GM18520 (cell line): ENCODE measurements around the gene GFY.

Experiments
- ATAC-seq: cut with Tn5 transposase; IDR thresholded peaks from one replicate; pipeline ENCODE4 v1.9.1; 2021; ENCODE audit not compliant: unreplicated experiment

GFY gene

DNA sequence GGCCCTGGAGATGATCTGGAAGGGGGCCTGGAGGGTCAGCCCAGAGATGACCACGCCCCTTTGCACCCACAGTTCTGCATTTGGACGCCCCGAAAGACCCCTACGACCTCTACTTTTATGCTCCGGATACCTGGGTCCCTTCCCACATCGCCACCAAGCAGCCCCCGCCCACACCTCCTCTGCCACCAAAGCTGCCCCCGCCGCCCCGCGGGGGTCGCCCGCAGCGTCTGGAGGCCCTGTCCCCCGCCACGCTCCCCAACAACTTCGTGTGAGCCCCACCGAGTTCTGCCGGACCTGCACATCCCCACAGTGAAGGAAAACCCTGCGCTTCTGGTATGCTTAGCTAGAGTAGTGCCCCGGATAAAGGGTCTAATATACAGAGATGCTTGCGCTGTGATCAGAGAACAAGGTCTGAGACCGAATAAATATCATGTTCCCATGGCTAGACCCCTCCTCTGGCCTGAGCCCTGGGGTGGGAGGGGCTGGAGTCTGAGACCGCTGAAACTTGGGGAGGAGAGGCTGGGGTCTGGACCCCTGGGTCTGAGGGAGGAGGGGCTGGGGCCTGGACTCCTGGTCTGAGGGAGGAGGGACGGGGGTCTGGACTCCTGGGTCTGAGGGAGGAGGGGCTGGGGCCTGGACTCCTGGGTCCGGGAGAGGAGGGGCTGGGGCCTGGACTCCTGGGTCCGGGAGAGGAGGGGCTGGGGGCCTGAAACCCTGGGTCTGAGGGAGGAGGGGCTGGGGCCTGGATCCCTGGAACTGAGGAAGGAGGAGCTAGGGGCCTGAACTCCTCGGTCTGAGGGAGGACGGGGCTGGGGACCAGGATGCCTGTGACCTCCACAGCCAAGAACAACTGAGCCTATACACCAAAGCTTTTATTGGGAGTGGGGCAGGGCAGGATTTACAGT, 3.6 kb downstream of the GFY start:
- ATAC-seq = no peak

- no peak for ATAC-seq
Observed at GRCh38 chr19:49430172-49430677, 5.0 kb downstream of the GFY start.

DNA sequence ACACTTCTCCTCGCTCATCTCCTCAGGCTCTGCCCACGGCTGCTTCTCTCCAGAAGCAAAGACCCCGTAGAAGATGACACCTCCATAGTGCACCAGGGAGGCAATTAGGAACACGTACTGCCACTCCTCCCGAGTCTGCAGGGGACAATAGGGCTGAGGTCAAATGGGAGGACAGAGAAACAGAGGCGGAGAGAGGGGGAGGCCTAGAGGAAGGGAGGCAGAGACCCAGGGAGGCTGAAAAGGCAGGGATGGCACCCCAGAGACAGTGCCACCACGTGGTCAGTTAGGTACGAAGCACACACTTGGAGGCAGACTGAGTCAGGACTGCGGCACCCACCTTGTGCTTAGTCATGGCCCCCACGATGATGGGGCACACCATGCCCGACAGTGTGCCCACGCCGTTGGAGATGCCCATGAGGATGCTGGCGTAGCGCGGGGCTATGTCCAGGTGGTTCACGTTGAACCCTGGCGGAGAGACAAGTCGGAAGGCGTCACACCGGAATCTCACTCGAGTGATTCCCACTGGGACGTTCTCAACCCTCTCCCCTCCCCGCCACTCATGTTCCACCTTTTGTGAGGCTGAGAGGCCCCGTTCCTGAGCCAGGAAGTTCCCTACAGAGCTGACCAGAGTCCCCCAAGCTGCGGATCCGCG, 5.6 kb downstream of the GFY start:
- no peak for ATAC-seq

DNA sequence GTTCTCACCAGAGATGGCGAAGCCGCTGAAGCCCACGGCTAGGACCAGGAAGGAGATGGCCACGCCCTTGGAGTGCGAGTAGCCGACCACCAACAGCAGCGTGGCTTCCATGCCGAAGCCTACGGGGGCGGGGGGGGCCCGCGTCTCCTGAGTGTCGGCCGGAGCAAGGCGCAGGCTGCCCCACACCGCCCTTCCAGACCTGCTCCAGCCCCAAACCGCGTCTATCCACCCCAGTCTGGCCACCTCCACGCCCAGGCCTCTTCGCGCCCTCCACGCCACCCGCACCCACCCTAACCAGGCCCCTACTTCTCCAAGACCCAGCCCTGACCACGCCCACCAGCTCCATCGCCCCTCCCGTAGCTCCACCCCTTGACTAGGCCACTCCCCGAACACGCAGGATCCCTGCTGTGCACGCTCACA, 6.2 kb downstream of the GFY start:
- ATAC-seq = no peak

GRCh38 chr19:49432141-49433073, 7.2 kb downstream of the GFY start:
- ATAC-seq = no peak

- ATAC-seq = no peak
Observed at GRCh38 chr19:49433240-49433901, 8.2 kb downstream of the GFY start.

GRCh38 chr19:49434907-49435583, 9.9 kb downstream of the GFY start:
- ATAC-seq = no peak

GRCh38 chr19:49435670-49436069, 10.5 kb downstream of the GFY start:
- ATAC-seq = no peak

GRCh38 chr19:49436381-49437017, 11.3 kb downstream of the GFY start:
- no peak for ATAC-seq

- ATAC-seq = no peak
Observed at GRCh38 chr19:49437231-49437630, 12.0 kb downstream of the GFY start.

GRCh38 chr19:49438261-49438660, 13.1 kb downstream of the GFY start:
- ATAC-seq = no peak

DNA sequence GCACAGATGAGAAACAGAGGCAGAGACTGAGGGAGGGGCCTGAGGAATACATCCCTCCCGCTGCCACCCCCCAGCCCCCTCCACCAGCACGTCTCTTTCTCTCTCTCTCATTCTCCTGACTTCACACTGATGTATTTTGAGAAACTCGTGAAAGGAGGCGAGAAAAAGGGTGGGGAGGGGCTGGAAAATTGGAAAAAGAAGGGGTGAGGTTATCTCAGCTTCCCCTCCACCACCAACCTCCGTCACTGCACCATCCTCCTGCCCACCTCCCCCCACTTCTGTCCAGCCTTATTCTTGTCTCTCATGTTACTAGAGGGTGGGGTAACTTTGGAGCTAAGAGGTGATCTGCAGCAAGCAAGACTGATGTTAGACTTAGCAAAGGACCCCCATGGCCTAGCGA, 14.6 kb downstream of the GFY start:
- ATAC-seq = no peak

DNA sequence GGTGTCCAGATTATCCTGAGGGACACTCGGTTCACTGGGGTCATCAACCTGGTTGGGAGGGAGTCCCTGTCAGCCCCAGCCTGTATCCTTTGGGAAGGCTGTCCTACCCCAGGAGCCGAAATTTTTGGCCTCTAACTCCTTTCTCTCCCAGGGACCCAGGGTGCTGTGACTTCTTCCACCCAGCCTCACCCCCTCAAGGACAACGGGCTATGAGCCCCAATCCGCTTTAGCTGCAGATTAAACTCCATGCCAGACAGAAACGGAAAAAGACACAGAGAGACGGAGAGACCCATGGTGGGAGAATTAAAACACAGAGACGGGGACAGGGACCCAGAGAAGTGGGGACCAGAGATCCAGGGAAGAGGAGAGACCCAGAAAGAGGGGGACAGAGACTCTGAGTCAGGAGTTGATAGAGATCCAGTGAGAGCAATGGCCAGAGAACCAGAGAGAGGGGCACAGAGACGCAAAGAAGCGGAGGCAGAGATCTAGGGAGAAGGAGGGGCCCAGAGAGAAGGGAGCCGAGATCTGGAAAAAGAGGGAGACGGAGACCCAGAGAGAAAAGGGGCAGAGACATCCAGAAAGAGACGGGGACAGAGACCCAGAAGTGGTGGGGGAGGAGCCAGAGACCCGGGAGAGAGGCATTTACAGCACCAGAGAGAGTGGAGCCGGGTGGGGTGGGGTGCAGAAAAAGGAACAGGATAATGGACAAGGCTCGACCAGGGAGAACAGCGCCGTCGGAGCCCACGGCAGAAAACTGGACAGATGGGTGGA, 15.4 kb downstream of the GFY start:
- no peak for ATAC-seq

DNA sequence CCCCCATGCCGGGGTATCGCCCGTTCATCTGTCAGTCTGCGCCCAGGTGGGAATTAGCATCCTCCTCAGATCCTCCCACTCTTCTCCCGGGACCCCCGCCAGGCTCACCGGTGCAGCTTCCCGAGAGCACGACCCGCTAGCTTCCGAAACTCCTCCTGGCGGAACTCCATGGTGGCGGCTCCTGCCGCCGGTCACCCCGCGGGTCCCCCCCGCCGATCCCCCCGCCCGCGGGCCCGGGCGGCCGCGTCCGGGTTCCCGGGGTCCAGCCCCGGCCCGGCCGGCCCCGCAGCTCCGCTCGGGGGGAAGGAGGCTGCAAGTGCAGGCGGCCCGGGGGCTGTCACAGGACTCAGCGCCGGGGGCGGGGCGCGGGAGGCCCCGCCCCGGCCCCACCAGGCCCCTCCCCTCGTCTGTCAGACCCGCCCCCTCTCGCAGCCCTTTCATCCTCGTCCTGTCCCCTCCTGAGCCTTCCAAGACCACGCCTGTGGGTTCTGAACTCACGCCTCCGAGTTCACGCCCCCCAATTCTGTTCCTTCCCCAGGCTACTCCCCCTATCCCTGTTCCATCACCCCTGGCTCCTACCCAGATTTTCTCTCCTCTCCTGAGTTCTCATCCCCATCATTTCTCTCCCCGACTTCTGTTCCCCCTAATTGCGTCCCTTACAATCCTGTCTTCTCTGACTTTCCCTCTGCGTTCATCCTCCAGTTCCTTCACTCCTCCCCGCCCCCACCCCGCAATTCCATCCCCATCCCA, 16.2 kb downstream of the GFY start, which contains the start of gene SLC17A7:
TSS of gene SLC17A7 (minus strand) at position 318 of the 750 bp plus-strand sequence. CDS start at position 170, 148 bp downstream.
- ATAC-seq = no peak

DNA sequence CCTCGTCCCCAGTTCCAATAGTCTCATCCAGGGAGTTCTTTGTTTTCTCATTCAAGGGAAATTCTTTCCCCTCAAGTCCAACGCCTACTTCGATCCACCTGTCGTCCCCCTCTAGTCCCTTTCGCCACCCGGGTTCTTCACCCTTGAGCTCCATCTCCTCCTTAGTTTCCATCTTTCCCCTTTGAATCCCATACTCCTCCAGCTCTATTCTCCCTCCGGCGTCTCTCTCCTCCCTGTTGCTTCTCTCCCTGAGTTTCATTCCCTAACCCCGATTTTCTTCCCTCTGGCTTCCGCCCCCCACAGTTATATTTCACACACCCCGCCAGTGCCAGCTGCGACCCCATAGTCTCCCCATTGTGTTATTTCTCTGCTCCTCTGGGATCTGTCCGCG, 16.8 kb downstream of the GFY start:
- no peak for ATAC-seq

- no peak for ATAC-seq
Observed at GRCh38 chr19:49442354-49442753, 17.2 kb downstream of the GFY start.

- ATAC-seq = no peak
Observed at GRCh38 chr19:49442771-49443365, 17.7 kb downstream of the GFY start.
